Neuron (in vitro differentiated cells): ENCODE measurements around the gene MESD.

Experiments
- H2AFZ ChIP-seq: one replicate; pipeline ENCODE4 v1.6.1; 2013; ENCODE audit warnings: low read depth, mild to moderate bottlenecking, inconsistent platforms, low read length, moderate library complexity
- H3K27me3 ChIP-seq: one replicate; pipeline ENCODE4 v1.6.1; 2013; ENCODE audit warnings: low read length; ENCODE audit not compliant: insufficient read depth
- H3K36me3 ChIP-seq: one replicate; pipeline ENCODE4 v1.6.1; 2013; ENCODE audit warnings: low read length; ENCODE audit not compliant: insufficient read depth
- H3K4me1 ChIP-seq: one replicate; pipeline ENCODE4 v1.6.1; 2013; ENCODE audit warnings: low read length; ENCODE audit not compliant: insufficient read depth
- H3K4me3 ChIP-seq: 2 replicates; pipeline ENCODE4 v1.5.1; 2013; ENCODE audit warnings: mild to moderate bottlenecking, low read length, moderate library complexity
- H3K9me3 ChIP-seq: one replicate; pipeline ENCODE4 v1.6.1; 2013; ENCODE audit warnings: low read length

MESD gene

DNA sequence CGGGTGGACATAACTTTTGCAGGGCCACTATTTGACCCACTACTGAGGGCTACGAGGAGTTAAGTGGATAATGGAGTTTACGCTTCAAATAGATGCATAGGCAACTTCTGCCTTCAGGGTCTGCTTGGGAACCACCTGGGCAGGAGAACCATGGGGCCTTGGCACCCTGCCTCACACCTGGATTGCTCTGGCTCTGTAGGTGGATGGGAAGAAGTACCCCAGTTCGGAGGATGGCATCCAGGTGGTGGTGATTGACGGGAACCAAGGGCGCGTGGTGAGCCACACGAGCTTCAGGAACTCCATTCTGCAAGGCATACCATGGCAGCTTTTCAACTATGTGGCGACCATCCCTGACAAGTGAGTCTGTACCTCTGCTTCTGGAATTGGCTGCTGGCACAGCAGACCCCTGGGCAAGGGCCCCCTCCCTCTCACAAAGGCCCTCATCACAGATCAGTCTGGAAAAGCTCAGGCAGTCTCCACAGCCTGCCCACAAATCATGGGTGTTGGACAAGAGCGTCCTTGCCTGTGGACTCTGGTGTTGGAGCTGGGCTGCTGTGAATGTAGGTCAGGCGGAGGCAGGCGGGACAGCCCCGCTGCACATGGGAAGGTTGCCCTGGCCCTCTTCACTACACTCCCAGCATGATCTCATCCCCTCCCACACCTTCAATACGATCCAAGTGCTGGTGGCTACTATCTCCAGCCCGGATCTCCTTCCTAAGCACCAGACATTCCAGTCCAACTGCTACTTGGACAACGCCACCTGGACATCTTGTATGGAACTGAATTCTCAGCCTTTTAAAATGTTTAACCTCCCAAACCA is 46.7 kb downstream of the MESD start:
- Histone ChIP-seq H3K4me1 (no peaks in the 10 kb centered on the region), H2AFZ (no peak overlapping the region), H3K9me3 (no peaks in the 10 kb centered on the region), H3K36me3 (peaks cover 12% of the 10 kb centered on the region), H3K27me3 (no peaks in the 10 kb centered on the region), H3K4me3 (no peak overlapping the region)

- peaks cover 12% of the 10 kb centered on the region for H3K36me3 ChIP-seq
- H3K27me3 ChIP-seq, result no peaks in the 10 kb centered on the region
- no peak overlapping the region for H3K4me3 ChIP-seq
- no peaks in the 10 kb centered on the region for H3K9me3 ChIP-seq
- no peaks in the 10 kb centered on the region for H3K4me1 ChIP-seq
- H2AFZ ChIP-seq, result no peak overlapping the region
These were observed 47.4 kb downstream of the MESD start for GRCh38 chr15:80942266-80942665.

GRCh38 chr15:80940851-80941250 is 48.8 kb downstream of the MESD start:
- Histone ChIP-seq H3K4me3 (no peak overlapping the region), H3K36me3 (peaks cover 5% of the 10 kb centered on the region), H2AFZ (no peak overlapping the region), H3K4me1 (no peaks in the 10 kb centered on the region), H3K27me3 (no peaks in the 10 kb centered on the region), H3K9me3 (no peaks in the 10 kb centered on the region)

- H2AFZ ChIP-seq, result no peak overlapping the region
- H3K27me3 ChIP-seq, result no peaks in the 10 kb centered on the region
- H3K9me3 ChIP-seq, result no peaks in the 10 kb centered on the region
- H3K36me3 ChIP-seq, result peaks cover 5% of the 10 kb centered on the region
- H3K4me1 ChIP-seq, result no peaks in the 10 kb centered on the region
- H3K4me3 ChIP-seq, result no peak overlapping the region
These were observed 49.3 kb downstream of the MESD start for GRCh38 chr15:80940331-80940730.

- H3K27me3 ChIP-seq, result no peaks in the 10 kb centered on the region
- no peak overlapping the region for H3K4me3 ChIP-seq
- H2AFZ ChIP-seq, result no peak overlapping the region
- no peaks in the 10 kb centered on the region for H3K4me1 ChIP-seq
- no peaks in the 10 kb centered on the region for H3K9me3 ChIP-seq
- H3K36me3 ChIP-seq, result peaks cover 2% of the 10 kb centered on the region
These were observed 50.4 kb downstream of the MESD start for GRCh38 chr15:80939216-80939615.

DNA sequence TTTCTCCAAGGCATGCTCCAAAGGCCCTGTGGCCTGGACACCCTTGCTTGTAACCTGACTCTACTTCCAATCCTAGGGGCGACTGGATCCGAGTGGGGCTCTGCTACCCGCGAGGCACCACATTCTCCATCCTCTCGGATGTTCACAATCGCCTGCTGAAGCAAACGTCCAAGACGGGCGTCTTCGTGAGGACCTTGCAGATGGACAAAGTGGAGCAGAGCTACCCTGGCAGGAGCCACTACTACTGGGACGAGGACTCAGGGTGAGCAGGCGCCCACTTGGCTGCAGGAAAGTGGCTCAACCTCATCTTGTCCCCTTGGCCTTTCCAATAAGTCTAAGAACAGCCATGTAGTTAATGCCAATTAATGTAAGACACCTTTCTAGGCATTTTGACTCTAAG is 51.9 kb downstream of the MESD start:
- Histone ChIP-seq H3K4me3 (no peak overlapping the region), H3K27me3 (no peaks in the 10 kb centered on the region), H3K9me3 (no peaks in the 10 kb centered on the region), H2AFZ (no peak overlapping the region), H3K36me3 (peaks cover 2% of the 10 kb centered on the region), H3K4me1 (no peaks in the 10 kb centered on the region)

DNA sequence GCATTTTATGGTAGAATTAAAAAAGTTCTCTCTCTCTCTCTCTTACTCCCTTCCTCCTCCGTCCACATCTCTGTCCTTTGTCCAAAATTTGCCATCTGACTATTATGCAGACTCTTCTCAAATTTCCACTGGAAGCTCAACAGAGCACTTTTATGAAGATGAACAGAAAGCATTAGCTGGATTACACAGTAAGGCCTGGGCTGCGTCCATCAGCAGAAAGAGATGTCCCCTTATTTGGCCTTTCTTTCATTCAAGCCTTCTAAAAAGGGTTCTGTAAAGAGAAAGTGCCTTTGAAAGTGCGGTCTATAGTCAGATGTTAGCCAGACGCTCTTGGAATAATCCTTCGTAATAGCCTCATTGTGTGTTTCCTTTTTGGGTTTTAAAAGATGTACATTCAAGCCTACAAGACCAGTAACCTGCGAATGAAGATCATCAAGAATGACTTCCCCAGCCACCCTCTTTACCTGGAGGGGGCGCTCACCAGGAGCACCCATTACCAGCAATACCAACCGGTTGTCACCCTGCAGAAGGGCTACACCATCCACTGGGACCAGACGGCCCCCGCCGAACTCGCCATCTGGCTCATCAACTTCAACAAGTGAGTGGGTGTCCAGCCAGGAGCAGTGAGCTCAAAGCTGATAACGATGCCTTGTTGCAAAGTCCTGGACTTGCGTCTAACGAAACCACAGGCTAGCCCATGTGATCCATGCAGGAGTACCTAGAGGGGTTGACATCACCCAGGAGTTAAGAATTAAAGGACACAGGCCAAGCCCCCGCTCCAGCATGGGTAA is 53.1 kb downstream of the MESD start:
- Histone ChIP-seq H3K4me3 (no peak overlapping the region), H2AFZ (no peak overlapping the region), H3K27me3 (no peaks in the 10 kb centered on the region), H3K9me3 (no peaks in the 10 kb centered on the region), H3K36me3 (no peaks in the 10 kb centered on the region), H3K4me1 (no peaks in the 10 kb centered on the region)

- Histone ChIP-seq H3K27me3 (no peaks in the 10 kb centered on the region), H3K4me1 (no peaks in the 10 kb centered on the region), H3K9me3 (no peaks in the 10 kb centered on the region), H3K4me3 (no peak overlapping the region), H2AFZ (no peak overlapping the region), H3K36me3 (no peaks in the 10 kb centered on the region)
These were observed 54.8 kb downstream of the MESD start for GRCh38 chr15:80934761-80935221.

DNA sequence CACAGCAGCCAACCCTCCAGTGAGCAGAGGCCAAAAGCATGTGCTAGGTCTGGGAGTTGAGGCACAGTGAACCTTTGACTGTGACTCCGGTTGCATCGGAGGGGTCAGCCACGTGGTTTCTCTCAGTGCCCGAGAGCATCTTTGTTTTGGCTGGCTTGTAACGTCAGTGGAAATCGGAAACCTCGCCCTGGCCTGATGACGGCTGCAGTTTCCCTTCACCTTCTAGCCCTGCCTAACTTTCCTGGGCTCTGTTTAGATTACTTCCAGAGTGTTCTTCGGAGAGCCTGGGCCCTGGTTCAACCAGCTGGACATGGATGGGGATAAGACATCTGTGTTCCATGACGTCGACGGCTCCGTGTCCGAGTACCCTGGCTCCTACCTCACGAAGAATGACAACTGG is 56.6 kb downstream of the MESD start:
- no peaks in the 10 kb centered on the region for H3K9me3 ChIP-seq
- no peak overlapping the region for H2AFZ ChIP-seq
- no peak overlapping the region for H3K4me3 ChIP-seq
- no peaks in the 10 kb centered on the region for H3K27me3 ChIP-seq
- H3K36me3 ChIP-seq, result no peaks in the 10 kb centered on the region
- no peaks in the 10 kb centered on the region for H3K4me1 ChIP-seq

- Histone ChIP-seq H3K4me1 (no peaks in the 10 kb centered on the region), H3K36me3 (no peaks in the 10 kb centered on the region), H3K9me3 (no peaks in the 10 kb centered on the region), H2AFZ (no peak overlapping the region), H3K4me3 (no peak overlapping the region), H3K27me3 (no peaks in the 10 kb centered on the region)
These were observed 57.2 kb downstream of the MESD start for GRCh38 chr15:80932513-80932815.

DNA sequence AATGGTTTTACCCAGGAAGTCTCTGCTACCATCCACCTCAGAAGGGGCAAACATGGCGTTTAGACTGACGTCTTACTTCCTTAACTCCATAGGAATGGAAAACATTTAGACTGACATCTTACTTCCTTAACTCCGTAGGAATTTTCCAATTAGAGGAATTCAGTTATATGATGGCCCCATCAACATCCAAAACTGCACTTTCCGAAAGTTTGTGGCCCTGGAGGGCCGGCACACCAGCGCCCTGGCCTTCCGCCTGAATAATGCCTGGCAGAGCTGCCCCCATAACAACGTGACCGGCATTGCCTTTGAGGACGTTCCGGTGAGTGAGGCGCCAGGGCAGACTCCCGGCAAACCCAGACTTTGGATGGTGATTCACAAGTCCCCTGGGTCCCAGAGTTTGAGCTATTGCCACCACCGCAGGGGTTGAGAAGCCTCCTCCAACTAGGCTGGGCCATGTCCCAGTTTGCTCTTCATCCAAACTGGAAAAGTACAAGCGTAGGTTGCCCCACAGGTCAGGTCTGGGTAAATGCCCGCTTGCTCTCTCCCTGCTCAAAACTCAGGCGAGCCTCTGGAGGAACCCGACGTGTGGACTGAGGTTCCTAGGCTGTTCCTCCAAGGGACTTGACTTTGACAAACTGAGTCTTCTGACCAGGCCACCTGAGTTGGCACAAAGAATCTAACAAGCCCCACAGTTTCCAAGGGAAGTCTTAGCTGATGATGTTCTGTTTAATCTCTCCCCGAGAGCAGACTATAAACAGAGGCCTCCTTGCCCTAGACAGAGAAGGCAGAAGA is 57.7 kb downstream of the MESD start:
- Histone ChIP-seq H3K9me3 (no peaks in the 10 kb centered on the region), H3K4me1 (no peaks in the 10 kb centered on the region), H3K4me3 (no peak overlapping the region), H3K36me3 (no peaks in the 10 kb centered on the region), H2AFZ (no peak overlapping the region), H3K27me3 (no peaks in the 10 kb centered on the region)

DNA sequence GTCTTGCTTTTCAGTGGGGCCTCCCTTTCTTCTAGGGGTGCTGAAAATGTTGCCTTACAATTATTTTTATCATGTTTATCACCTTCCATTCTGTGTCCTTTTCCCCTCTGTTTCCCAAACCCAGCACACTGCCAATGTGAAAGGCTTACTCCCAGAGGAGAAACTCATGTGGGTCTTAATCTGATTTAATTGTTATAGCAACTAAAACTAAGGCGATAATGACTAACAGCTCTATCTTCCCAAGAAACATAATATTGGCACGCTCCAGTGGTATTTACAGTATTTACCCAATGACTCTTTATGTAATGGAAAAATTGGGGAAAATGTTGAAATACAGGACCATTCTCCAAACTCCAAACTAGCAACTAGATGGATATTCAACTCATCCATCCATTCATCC is 58.4 kb downstream of the MESD start:
- H3K36me3 ChIP-seq, result no peaks in the 10 kb centered on the region
- H3K4me1 ChIP-seq, result no peaks in the 10 kb centered on the region
- H3K9me3 ChIP-seq, result no peaks in the 10 kb centered on the region
- no peak overlapping the region for H3K4me3 ChIP-seq
- H2AFZ ChIP-seq, result no peak overlapping the region
- H3K27me3 ChIP-seq, result no peaks in the 10 kb centered on the region

DNA sequence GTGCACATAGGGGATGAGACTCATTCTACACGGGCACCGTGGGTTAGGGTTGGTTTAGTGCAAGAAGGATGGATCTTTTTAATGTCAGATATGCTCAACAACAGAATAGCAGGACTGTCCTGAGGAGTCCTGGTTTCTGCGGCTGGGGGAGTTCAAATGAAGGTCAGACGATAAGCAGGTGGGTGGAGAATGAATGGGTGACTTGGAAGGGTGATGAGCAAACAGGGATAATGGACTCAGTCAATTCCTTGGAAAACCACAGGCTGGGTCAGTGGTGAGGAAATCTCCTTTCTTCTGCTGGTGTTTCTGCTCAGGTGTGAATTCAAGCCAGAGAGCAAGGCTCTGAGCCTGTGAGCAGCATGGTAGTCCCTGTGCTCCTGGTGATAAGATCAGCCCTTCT is 59.9 kb downstream of the MESD start:
- Histone ChIP-seq H2AFZ (no peak overlapping the region), H3K9me3 (no peaks in the 10 kb centered on the region), H3K4me3 (no peak overlapping the region), H3K27me3 (no peaks in the 10 kb centered on the region), H3K36me3 (no peaks in the 10 kb centered on the region), H3K4me1 (no peaks in the 10 kb centered on the region)
